GM23338 (cell line): Measurements from ENCODE around the gene MLX. TPM values are rescaled to one million over a fixed set of nuclear protein-coding genes. Genes with fewer than 3 reads are reported as not detected.
"Not testable (repeated sequence)": the region's sequence is repeated elsewhere in the genome, so short reads cannot be mapped to it uniquely, and the experiment has no call there.

ENCODE experiments used
- ATAC-seq: fragments of 200-7000 bp; cut with Tn5 transposase; 3 replicates; pipeline ENCODE4 v1.9.1; 2020
- DNase-seq: peaks from one replicate; pipeline ENCODE4 v3.0.0-alpha.2; 2015; ENCODE audit warnings: low spot score
- H2AFZ ChIP-seq: fragments of 200-600 bp; sonication (generic); 2 replicates; pipeline ENCODE4 v1.8.0; 2016; ENCODE audit warnings: antibody characterized with exemption, mild to moderate bottlenecking, moderate library complexity
- H3F3A ChIP-seq: fragments of 200-600 bp; sonication (generic); replicated peaks from 2 replicates; pipeline ENCODE4 v1.8.0; 2017; ENCODE audit warnings: antibody characterized with exemption, mixed run types, low read depth
- H3K27ac ChIP-seq: fragments of 200-600 bp; sonication (generic); 2 replicates; pipeline ENCODE4 v1.6.1; 2016; ENCODE audit warnings: low read depth
- H3K27me3 ChIP-seq: fragments of 200-600 bp; sonication (generic); 2 replicates; pipeline ENCODE4 v1.8.0; 2016; ENCODE audit warnings: mild to moderate bottlenecking, mixed run types, moderate library complexity; ENCODE audit not compliant: insufficient read depth
- H3K36me3 ChIP-seq: fragments of 200-600 bp; sonication (generic); 2 replicates; pipeline ENCODE4 v1.8.0; 2016; ENCODE audit warnings: mild to moderate bottlenecking; ENCODE audit not compliant: insufficient read depth
- H3K4me1 ChIP-seq: fragments of 200-600 bp; sonication (generic); 2 replicates; pipeline ENCODE4 v1.8.0; 2016; ENCODE audit warnings: mild to moderate bottlenecking, moderate library complexity; ENCODE audit not compliant: insufficient read depth
- H3K4me2 ChIP-seq: fragments of 200-600 bp; sonication (generic); 2 replicates; pipeline ENCODE4 v1.7.1; 2017; ENCODE audit warnings: mixed run types
- H3K4me3 ChIP-seq: fragments of 200-600 bp; sonication (generic); 2 replicates; pipeline ENCODE4 v1.6.1; 2016; ENCODE audit warnings: mixed run types
- H3K79me2 ChIP-seq: fragments of 200-600 bp; sonication (generic); replicated peaks from 2 replicates; pipeline ENCODE4 v1.8.0; 2017; ENCODE audit warnings: mild to moderate bottlenecking; ENCODE audit not compliant: insufficient read depth
- H3K9me2 ChIP-seq: fragments of 200-600 bp; sonication (generic); 2 replicates; pipeline ENCODE4 v1.8.0; 2017; ENCODE audit not compliant: insufficient read depth
- H4K20me1 ChIP-seq: fragments of 200-600 bp; sonication (generic); replicated peaks from 2 replicates; pipeline ENCODE4 v1.8.0; 2017; ENCODE audit warnings: mild to moderate bottlenecking; ENCODE audit not compliant: insufficient read depth
- H3K27ac Mint-ChIP-seq: 2 replicates; pipeline ENCODE4 v1.8.0; 2020; ENCODE audit warnings: inconsistent platforms, mild to moderate bottlenecking, moderate library complexity, mixed read lengths
- H3K27me3 Mint-ChIP-seq: 3 replicates; pipeline ENCODE4 v1.8.0; 2022; ENCODE audit warnings: low read depth, mild to moderate bottlenecking, moderate library complexity, mixed read lengths, inconsistent platforms; ENCODE audit not compliant: insufficient read depth, poor library complexity
- H3K36me3 Mint-ChIP-seq: 3 replicates; pipeline ENCODE4 v1.8.0; 2021; ENCODE audit warnings: low read depth, mild to moderate bottlenecking, inconsistent platforms, moderate library complexity, mixed read lengths
- H3K4me1 Mint-ChIP-seq: 3 replicates; pipeline ENCODE4 v1.8.0; 2020; ENCODE audit warnings: mild to moderate bottlenecking, inconsistent platforms, mixed read lengths
- H3K4me3 Mint-ChIP-seq: 3 replicates; pipeline ENCODE4 v1.8.0; 2021; ENCODE audit warnings: moderate library complexity, mild to moderate bottlenecking, inconsistent platforms, mixed read lengths
- H3K9me3 Mint-ChIP-seq: 3 replicates; pipeline ENCODE4 v1.8.0; 2020; ENCODE audit warnings: moderate library complexity, mild to moderate bottlenecking, inconsistent platforms, mixed read lengths
- CREB1 ChIP-seq: fragments of 250-450 bp; sonication (Bioruptor Pico); IDR thresholded peaks from 2 replicates; pipeline ENCODE4 v1.5.0; 2020; ENCODE audit warnings: low read depth, mild to moderate bottlenecking, moderate library complexity
- JUNB ChIP-seq: IDR thresholded peaks from one replicate; pipeline ENCODE4 v1.6.1; 2016; ENCODE audit warnings: antibody characterized with exemption; ENCODE audit not compliant: unreplicated experiment
- ZNF114 ChIP-seq: fragments of 250-450 bp; sonication (Bioruptor Pico); IDR thresholded peaks from 2 replicates; pipeline ENCODE4 v1.5.0; 2020; ENCODE audit warnings: mild to moderate bottlenecking, moderate library complexity
- ZNF462 ChIP-seq: fragments of 250-450 bp; sonication (Bioruptor Pico); IDR thresholded peaks from 2 replicates; pipeline ENCODE4 v1.5.0; 2020; ENCODE audit warnings: mild to moderate bottlenecking, moderate library complexity
- polyA plus RNA-seq: library from polyadenylated mRNA; unstranded; fragments of >200 nt; fragmentation: Nextera tagmentation; extraction: Ambion mirVana; gene quantifications from 2 replicates; pipeline ENCODE4 v1.2.1, GENCODE V29; 2016
- total RNA-seq: library from RNA; depleted of rRNA; stranded (reverse); fragments of >200 nt; shearing (Covaris generic); gene quantifications from 2 replicates; pipeline ENCODE4 v1.2.3, GENCODE V29; 2014
- TF ChIP-seq, protein P1 (sequence below): IDR thresholded peaks from one replicate; pipeline ENCODE4 v1.6.1; 2018; ENCODE audit warnings: antibody characterized with exemption; ENCODE audit not compliant: unreplicated experiment
- TF ChIP-seq, protein P2 (sequence below): IDR thresholded peaks from 2 replicates; pipeline ENCODE4 v1.6.1; 2016; ENCODE audit warnings: antibody characterized with exemption

Gene MLX
- total and polyA plus RNA-seq, 2 experiments from 2014 or later: 33.2 to 34.1 TPM

DNA sequence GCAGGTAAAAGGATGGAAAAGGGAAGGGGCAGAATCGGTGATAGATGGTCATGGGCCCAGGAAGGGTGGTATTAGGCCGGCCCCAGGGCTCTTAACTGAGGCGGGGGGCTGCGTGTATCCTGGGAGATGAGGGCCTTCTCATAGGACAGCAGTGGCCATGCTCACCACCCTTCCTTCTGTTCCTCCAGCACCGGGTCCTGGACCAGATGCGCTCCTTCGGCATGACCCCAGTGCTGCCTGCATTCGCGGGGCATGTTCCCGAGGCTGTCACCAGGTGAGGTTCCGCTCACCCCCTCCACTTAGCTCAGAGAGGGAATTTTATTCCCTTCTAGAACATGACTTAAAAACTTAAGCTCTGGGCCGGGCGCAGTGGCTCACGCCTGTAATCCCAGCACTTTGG is 28.4 kb upstream of the MLX start (continued):
- TF ChIP-seq, protein P1, sequence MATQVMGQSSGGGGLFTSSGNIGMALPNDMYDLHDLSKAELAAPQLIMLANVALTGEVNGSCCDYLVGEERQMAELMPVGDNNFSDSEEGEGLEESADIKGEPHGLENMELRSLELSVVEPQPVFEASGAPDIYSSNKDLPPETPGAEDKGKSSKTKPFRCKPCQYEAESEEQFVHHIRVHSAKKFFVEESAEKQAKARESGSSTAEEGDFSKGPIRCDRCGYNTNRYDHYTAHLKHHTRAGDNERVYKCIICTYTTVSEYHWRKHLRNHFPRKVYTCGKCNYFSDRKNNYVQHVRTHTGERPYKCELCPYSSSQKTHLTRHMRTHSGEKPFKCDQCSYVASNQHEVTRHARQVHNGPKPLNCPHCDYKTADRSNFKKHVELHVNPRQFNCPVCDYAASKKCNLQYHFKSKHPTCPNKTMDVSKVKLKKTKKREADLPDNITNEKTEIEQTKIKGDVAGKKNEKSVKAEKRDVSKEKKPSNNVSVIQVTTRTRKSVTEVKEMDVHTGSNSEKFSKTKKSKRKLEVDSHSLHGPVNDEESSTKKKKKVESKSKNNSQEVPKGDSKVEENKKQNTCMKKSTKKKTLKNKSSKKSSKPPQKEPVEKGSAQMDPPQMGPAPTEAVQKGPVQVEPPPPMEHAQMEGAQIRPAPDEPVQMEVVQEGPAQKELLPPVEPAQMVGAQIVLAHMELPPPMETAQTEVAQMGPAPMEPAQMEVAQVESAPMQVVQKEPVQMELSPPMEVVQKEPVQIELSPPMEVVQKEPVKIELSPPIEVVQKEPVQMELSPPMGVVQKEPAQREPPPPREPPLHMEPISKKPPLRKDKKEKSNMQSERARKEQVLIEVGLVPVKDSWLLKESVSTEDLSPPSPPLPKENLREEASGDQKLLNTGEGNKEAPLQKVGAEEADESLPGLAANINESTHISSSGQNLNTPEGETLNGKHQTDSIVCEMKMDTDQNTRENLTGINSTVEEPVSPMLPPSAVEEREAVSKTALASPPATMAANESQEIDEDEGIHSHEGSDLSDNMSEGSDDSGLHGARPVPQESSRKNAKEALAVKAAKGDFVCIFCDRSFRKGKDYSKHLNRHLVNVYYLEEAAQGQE: no peak
- TF ChIP-seq CREB1 (CRISPR knock-in tag): no peak

DNA sequence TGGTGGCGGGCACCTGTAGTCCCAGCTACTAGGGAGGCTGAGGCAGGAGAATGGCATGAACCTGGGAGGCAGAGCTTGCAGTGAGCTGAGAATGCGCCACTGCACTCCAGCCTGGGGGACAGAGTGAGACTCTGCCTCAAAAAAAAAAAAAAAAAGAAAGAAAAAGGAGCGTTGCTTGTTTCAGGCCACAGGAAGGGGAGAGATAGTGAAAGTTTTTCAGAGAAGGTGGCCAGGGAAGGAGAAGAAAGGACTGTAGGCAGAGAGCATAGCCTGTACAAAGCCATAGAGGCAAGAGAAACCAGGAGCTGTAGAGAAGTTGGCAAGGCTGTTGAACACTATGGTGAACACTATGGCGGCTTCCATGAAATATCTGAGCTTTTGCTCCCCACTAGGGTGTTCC is 26.3 kb upstream of the MLX start:
- DNase-seq, H3K4me1 ChIP-seq, H3K79me2 ChIP-seq, H4K20me1 ChIP-seq, H3K4me3 Mint-ChIP-seq, H3K27me3 Mint-ChIP-seq, H3K4me2 ChIP-seq, H3K4me3 ChIP-seq, H3K9me2 ChIP-seq, H3K27ac Mint-ChIP-seq, H3K36me3 ChIP-seq, H3K9me3 Mint-ChIP-seq, ATAC-seq, H2AFZ ChIP-seq, H3K27ac ChIP-seq, H3K27me3 ChIP-seq: not testable (repeated sequence)
- H3F3A ChIP-seq: peaks cover 15% of the 10 kb centered on the region; the same call in 1 of the 2 replicates
- Mint-ChIP-seq H3K4me1 (peaks cover 14% of the 10 kb centered on the region), H3K36me3 (peaks cover 25% of the 10 kb centered on the region)

DNA sequence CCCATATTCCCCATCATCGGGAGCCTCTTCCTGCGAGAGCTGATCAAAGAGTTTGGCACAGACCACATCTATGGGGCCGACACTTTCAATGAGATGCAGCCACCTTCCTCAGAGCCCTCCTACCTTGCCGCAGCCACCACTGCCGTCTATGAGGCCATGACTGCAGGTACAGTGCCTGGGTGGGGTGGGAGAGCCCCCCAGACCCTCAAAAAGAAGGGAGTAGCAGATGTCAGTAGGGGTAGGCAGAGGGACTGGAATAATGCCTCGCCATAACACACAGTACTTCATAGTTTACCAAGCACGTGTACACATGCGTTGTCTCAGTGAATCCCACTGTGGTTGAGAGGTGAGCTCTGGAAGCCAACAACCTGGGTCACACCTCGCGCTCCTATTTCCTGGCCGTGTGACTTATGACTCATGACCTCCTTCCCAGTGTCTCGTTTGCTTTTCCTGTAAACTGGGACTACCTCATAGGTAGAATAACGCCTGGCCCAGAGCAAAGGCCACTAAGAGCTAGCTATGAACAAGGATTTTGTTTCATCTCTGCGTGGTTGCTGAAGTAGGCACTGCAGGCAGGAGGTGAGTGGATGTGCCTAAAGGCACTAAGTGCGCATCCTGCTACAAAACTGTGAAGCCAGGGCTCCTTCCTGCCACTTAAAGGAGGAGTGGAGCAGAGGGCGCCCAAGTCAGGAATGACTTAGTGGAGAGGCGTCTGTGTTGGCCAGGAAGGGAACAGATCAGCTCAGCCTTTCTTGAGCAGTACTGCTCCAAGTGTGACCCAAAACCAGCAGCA is 25.7 kb upstream of the MLX start:
- DNase-seq (no peak), ATAC-seq (no peak)
- no peaks in the 10 kb centered on the region for H4K20me1 ChIP-seq
- no peaks in the 10 kb centered on the region for H3K27me3 ChIP-seq
- H2AFZ ChIP-seq: no peak overlapping the region
- H3K36me3 ChIP-seq: no peaks in the 10 kb centered on the region
- no peaks in the 10 kb centered on the region for H3K9me2 ChIP-seq
- no peak overlapping the region for H3K4me2 ChIP-seq
- H3K27ac ChIP-seq: no peak overlapping the region
- no peak overlapping the region for H3K27ac Mint-ChIP-seq
- H3K4me1 Mint-ChIP-seq: peaks cover 11% of the 10 kb centered on the region
- H3K4me1 ChIP-seq: peaks cover 7% of the 10 kb centered on the region; the same call in 1 of the 2 replicates
- no peak overlapping the region for H3K4me3 Mint-ChIP-seq
- no peaks in the 10 kb centered on the region; the same call in 2 of the 3 replicates for H3K9me3 Mint-ChIP-seq
- H3K27me3 Mint-ChIP-seq: peaks cover 6% of the 10 kb centered on the region
- 0 out of 2 replicates have a peak, but pooled peaks cover 12% of the 10 kb centered on the region for H3F3A ChIP-seq
- peaks cover 25% of the 10 kb centered on the region for H3K36me3 Mint-ChIP-seq
- no peak overlapping the region for H3K4me3 ChIP-seq
- no peaks in the 10 kb centered on the region for H3K79me2 ChIP-seq
- TF ChIP-seq, protein P2, sequence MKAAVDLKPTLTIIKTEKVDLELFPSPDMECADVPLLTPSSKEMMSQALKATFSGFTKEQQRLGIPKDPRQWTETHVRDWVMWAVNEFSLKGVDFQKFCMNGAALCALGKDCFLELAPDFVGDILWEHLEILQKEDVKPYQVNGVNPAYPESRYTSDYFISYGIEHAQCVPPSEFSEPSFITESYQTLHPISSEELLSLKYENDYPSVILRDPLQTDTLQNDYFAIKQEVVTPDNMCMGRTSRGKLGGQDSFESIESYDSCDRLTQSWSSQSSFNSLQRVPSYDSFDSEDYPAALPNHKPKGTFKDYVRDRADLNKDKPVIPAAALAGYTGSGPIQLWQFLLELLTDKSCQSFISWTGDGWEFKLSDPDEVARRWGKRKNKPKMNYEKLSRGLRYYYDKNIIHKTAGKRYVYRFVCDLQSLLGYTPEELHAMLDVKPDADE: no peak
- TF ChIP-seq ZNF114 (no peak), ZNF462 (CRISPR knock-in tag) (no peak), JUNB (no peak)
